Measurements from ENCODE around the gene KLRC4.

The KLRC4 gene

GRCh38 chr12:10388624-10389413 is 20.7 kb downstream of the KLRC4 start:
- TF ChIP-seq TAF1 (IDR thresholded peaks at IDR 0.05; ENCODE audit: borderline replicate concordance, insufficient read depth, low read length) (no peak), FOXP2 (optimal IDR thresholded peaks at IDR 0.05; ENCODE audit: borderline replicate concordance, extremely low read depth, extremely low read length, insufficient read depth) (no peak), REST (IDR thresholded peaks at IDR 0.05; ENCODE audit: insufficient read depth in 1 of 2, low read depth in 2 of 2, low read length in 2 of 2) (no peak), POLR2AphosphoS5 (IDR thresholded peaks at IDR 0.05; ENCODE audit: low read depth, low read length) (no peak), SIN3A (IDR thresholded peaks at IDR 0.05; ENCODE audit: borderline replicate concordance, insufficient read depth, low read length) (no peak)

- no peak for TF ChIP-seq POLR2AphosphoS5 (IDR thresholded peaks at IDR 0.05; ENCODE audit: low read depth, low read length)
- TF ChIP-seq REST (IDR thresholded peaks at IDR 0.05; ENCODE audit: insufficient read depth in 1 of 2, low read depth in 2 of 2, low read length in 2 of 2), result no peak
- no peak for TF ChIP-seq FOXP2 (optimal IDR thresholded peaks at IDR 0.05; ENCODE audit: borderline replicate concordance, extremely low read depth, extremely low read length, insufficient read depth)
- TF ChIP-seq SIN3A (IDR thresholded peaks at IDR 0.05; ENCODE audit: borderline replicate concordance, insufficient read depth, low read length), result no peak
- TF ChIP-seq TAF1 (IDR thresholded peaks at IDR 0.05; ENCODE audit: borderline replicate concordance, insufficient read depth, low read length), result no peak
Observed at GRCh38 chr12:10386857-10387256, 22.7 kb downstream of the KLRC4 start.

- TF ChIP-seq SIN3A (IDR thresholded peaks at IDR 0.05; ENCODE audit: borderline replicate concordance, insufficient read depth, low read length) (no peak), FOXP2 (optimal IDR thresholded peaks at IDR 0.05; ENCODE audit: borderline replicate concordance, extremely low read depth, extremely low read length, insufficient read depth) (no peak), TAF1 (IDR thresholded peaks at IDR 0.05; ENCODE audit: borderline replicate concordance, insufficient read depth, low read length) (no peak), POLR2AphosphoS5 (IDR thresholded peaks at IDR 0.05; ENCODE audit: low read depth, low read length) (no peak), REST (IDR thresholded peaks at IDR 0.05; ENCODE audit: insufficient read depth in 1 of 2, low read depth in 2 of 2, low read length in 2 of 2) (no peak)
Observed at GRCh38 chr12:10385166-10385613, 24.4 kb downstream of the KLRC4 start.

GRCh38 chr12:10384191-10384590 is 25.4 kb downstream of the KLRC4 start:
- TF ChIP-seq POLR2AphosphoS5 (IDR thresholded peaks at IDR 0.05; ENCODE audit: low read depth, low read length) (no peak), SIN3A (IDR thresholded peaks at IDR 0.05; ENCODE audit: borderline replicate concordance, insufficient read depth, low read length) (no peak), FOXP2 (optimal IDR thresholded peaks at IDR 0.05; ENCODE audit: borderline replicate concordance, extremely low read depth, extremely low read length, insufficient read depth) (no peak), TAF1 (IDR thresholded peaks at IDR 0.05; ENCODE audit: borderline replicate concordance, insufficient read depth, low read length) (no peak), REST (IDR thresholded peaks at IDR 0.05; ENCODE audit: insufficient read depth in 1 of 2, low read depth in 2 of 2, low read length in 2 of 2) (no peak)

Data from PFSK-1 (cell line).